GF-D8 (cell line): ENCODE measurements around the gene SRP72.

ENCODE experiments used
- DNase-seq: peaks from one replicate; lab custom pipeline; 2025; lab: John Stamatoyannopoulos, UW

Gene SRP72

DNA sequence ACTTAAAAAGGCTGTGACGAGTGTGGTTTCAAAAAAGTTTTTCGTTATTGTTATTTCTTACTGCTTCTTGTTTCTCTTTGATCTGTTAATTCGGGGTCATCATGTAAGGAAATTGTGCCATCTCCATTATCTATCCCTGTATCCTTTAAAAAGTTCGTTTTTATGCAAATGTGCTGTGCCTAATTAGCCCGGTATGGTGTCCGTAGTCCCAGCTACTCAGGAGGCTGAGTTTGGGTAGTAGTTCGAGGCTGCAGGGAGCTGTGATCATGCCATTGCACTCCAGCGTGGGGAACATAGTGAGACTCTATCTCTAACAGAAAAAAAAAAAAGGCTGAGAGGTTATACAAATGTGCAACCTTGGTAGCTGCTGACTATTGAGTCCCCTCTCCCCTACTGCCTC is 83.2 kb downstream of the SRP72 start:
- no peak for DNase-seq

DNA sequence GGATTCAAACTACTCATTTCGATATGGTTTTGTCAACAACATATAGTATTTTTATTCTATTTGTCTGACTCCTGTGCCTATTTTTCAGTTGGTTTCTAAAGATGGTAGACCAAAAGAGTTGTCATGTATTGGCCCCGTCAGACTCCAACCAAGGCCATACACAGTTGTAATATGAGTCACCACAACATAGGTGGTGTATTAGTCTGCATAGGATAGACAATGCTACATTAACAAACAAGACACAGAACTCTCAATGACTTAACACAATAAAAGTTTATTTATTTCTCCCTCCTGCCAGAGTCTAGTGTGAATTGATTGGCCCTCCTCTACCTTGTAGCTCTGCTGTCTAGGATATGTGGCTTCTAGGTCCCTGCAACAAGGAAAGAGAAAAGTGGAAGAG is 84.1 kb downstream of the SRP72 start:
- no peak for DNase-seq

DNA sequence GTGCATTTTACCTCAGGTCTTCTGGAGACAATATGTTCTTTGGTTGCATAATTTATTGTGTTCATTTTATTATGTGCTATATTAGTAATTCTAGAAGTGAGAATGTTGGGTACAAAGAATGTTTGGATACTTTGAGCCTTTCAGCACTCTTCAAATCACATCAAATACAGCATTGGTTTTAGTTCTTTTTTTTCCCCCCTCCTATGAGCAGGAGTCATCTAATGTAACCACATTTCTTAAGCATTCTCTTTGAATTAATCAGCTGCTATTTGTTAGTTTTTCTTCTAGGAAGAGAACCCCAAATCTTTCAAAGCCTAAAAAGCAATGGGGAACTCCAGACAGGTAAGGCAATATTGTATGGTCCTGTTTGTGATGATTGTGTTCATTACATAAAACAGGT is 84.9 kb downstream of the SRP72 start:
- no peak for DNase-seq
